A549 treated with Mapracorat at 1 μM for 4 hours (cell line): ENCODE results near the gene PGK2. TPM values are rescaled to one million over a fixed set of nuclear protein-coding genes. Genes with fewer than 3 reads are reported as not detected.

Source experiments
- total RNA-seq: library from RNA; stranded (reverse); fragments of 200-300 nt; extraction: Qiagen RNA extraction; gene quantifications from 5 replicates; pipeline ENCODE4 v1.2.3, GENCODE V29; 2022

The PGK2 gene
- total RNA-seq: not detected in 5 replicates

GRCh38 chr6:49787176-49787575 is at the start of gene PGK2:
PGK2 (minus strand) TSS chr6:49787285; CDS start chr6:49787187, 98 bp downstream.

GRCh38 chr6:49744259-49744658 is 42.8 kb downstream of the PGK2 start, which contains the start of gene CRISP3:
CRISP3 (minus strand) TSS chr6:49744388; CDS start chr6:49744367, 21 bp downstream.

Other genes starting within 250 kb of the PGK2 start
- 9.7 to 13.3 TPM (median 11.2 TPM) in 5 replicates for gene C6orf141, start 236.6 kb downstream of the PGK2 start, total RNA-seq
- gene RHAG, start 150.4 kb downstream of the PGK2 start, total RNA-seq: not detected in 5 replicates
- gene CRISP2, start 73.7 kb downstream of the PGK2 start, total RNA-seq: not detected in 5 replicates
- not detected in 5 replicates for gene CRISP3, start 42.9 kb downstream of the PGK2 start, total RNA-seq
- not detected in 5 replicates for gene CRISP1, start 79.2 kb upstream of the PGK2 start, total RNA-seq
- gene DEFB114, start 176.9 kb upstream of the PGK2 start, total RNA-seq: not detected in 5 replicates
- gene DEFB113, start 182.3 kb upstream of the PGK2 start, total RNA-seq: not detected in 5 replicates
- not detected in 5 replicates for gene DEFB110, start 234.7 kb upstream of the PGK2 start, total RNA-seq